A549 (cell line): ENCODE results near the gene BTG4. TPM values are rescaled to one million over a fixed set of nuclear protein-coding genes. Genes with fewer than 3 reads are reported as not detected.

Experiments
- ATAC-seq, 2 experiments: fragments of 200-7000 bp in 1 of 2; fragments of >200 bp in 1 of 2; cut with Nextera tagmentation in 1 of 2; cut with Tn5 transposase in 1 of 2; 3 replicates each; pipeline versions ENCODE4 v1.8.0 to v1.9.1; 2018 to 2020; ENCODE audit warnings: mild to moderate bottlenecking in 1 of 2, moderate library complexity in 1 of 2
- CTCF ChIA-PET: fragments of 300-600 bp; sonication (Branson Sonifier 250); formaldehyde crosslinking; extraction: SDS; loops from one replicate; lab custom pipeline; 2021; ENCODE audit warnings: antibody characterized with exemption, inconsistent platforms; lab: Yijun Ruan, JAX
- POLR2A ChIA-PET: fragments of 350-600 bp; formaldehyde crosslinking; extraction: SDS; loops from one replicate; lab custom pipeline; 2021; ENCODE audit warnings: antibody characterized with exemption, inconsistent platforms; lab: Yijun Ruan, JAX
- DNase-seq, 2 experiments: peaks; one replicate each; pipeline versions ENCODE4 v3.0.0 to v3.0.0-alpha.2; 2011 to 2016; ENCODE audit warnings: low read depth in 1 of 2, low spot score in 1 of 2
- FAIRE-seq: peaks from 2 replicates; lab custom pipeline; 2011; peaks lifted over from hg19 to GRCh38; lab: Jason Lieb, UNC
- H3K27ac ChIP-seq, 2 experiments: fragments of >200 bp; sonication (Bioruptor Twin); formaldehyde crosslinking; 3 replicates each; pipeline ENCODE4 v1.5.1; 2016 to 2017
- H3K4me1 ChIP-seq: fragments of >200 bp; sonication (Bioruptor Twin); formaldehyde crosslinking; 3 replicates; pipeline ENCODE4 v1.6.1; 2016
- H3K4me2 ChIP-seq: fragments of >200 bp; sonication (Bioruptor Twin); formaldehyde crosslinking; 3 replicates; pipeline ENCODE4 v1.6.1; 2016
- H3K4me3 ChIP-seq: fragments of >200 bp; sonication (Bioruptor Twin); formaldehyde crosslinking; 3 replicates; pipeline ENCODE4 v1.5.1; 2016
- H3K9me3 ChIP-seq: fragments of >200 bp; sonication (Bioruptor Twin); formaldehyde crosslinking; 3 replicates; pipeline ENCODE4 v1.6.1; 2016
- BCL3 ChIP-seq: fragments of >200 bp; sonication (Bioruptor Twin); formaldehyde crosslinking; IDR thresholded peaks from 3 replicates; pipeline ENCODE4 v1.6.1; 2016
- BHLHE40 ChIP-seq: IDR thresholded peaks from 2 replicates; pipeline ENCODE4 v1.6.1; 2012; ENCODE audit warnings: low read depth, low read length, inconsistent platforms
- CHD2 ChIP-seq: fragments of 150-350 bp; IDR thresholded peaks from 2 replicates; pipeline ENCODE4 v1.6.1; 2014; ENCODE audit warnings: low read length; ENCODE audit not compliant: partially characterized antibody
- CTCF ChIP-seq: fragments of >200 bp; sonication (Bioruptor Twin); formaldehyde crosslinking; IDR thresholded peaks from 3 replicates; pipeline ENCODE4 v1.5.1; 2016
- EHF ChIP-seq: fragments of 250-450 bp; sonication (Bioruptor Pico); IDR thresholded peaks from 2 replicates; pipeline ENCODE4 v1.5.0; 2020; ENCODE audit warnings: mild to moderate bottlenecking
- ELK1 ChIP-seq: fragments of 150-350 bp; IDR thresholded peaks from 2 replicates; pipeline ENCODE4 v1.6.1; 2014; ENCODE audit warnings: low read depth, mild to moderate bottlenecking, low read length
- EP300 ChIP-seq, 2 experiments: fragments of >200 bp; sonication (Bioruptor Twin); formaldehyde crosslinking; IDR thresholded peaks; 2 replicates in 1 of 2; 3 replicates in 1 of 2; pipeline ENCODE4 v1.6.1; 2016 to 2017
- FOSL2 ChIP-seq, 2 experiments: fragments of 450-650 bp in 1 of 2; fragments of >200 bp in 1 of 2; sonication (Bioruptor Twin) in 1 of 2; formaldehyde crosslinking; IDR thresholded peaks; 2 replicates each; pipeline versions ENCODE4 v1.5.0 to v1.6.1; 2016 to 2020; ENCODE audit warnings: mild to moderate bottlenecking in 1 of 2, moderate library complexity in 1 of 2
- FOXS1 ChIP-seq: fragments of 250-450 bp; sonication (Bioruptor Pico); IDR thresholded peaks from 2 replicates; pipeline ENCODE4 v1.5.0; 2020; ENCODE audit warnings: mild to moderate bottlenecking, moderate library complexity
- GATA3 ChIP-seq: IDR thresholded peaks from 2 replicates; pipeline ENCODE4 v1.6.1; 2012; ENCODE audit warnings: borderline replicate concordance
- HES2 ChIP-seq: fragments of >200 bp; sonication (Bioruptor Twin); formaldehyde crosslinking; IDR thresholded peaks from 2 replicates; pipeline ENCODE4 v1.6.1; 2016
- HEYL ChIP-seq: fragments of 250-450 bp; sonication (Bioruptor Pico); IDR thresholded peaks from 2 replicates; pipeline ENCODE4 v1.8.0; 2021; ENCODE audit warnings: mild to moderate bottlenecking, moderate library complexity
- HOXA7 ChIP-seq: fragments of 250-450 bp; sonication (Bioruptor Pico); IDR thresholded peaks from 2 replicates; pipeline ENCODE4 v1.5.0; 2020; ENCODE audit warnings: mild to moderate bottlenecking, moderate library complexity
- HOXB13 ChIP-seq: fragments of 250-450 bp; sonication (Bioruptor Pico); IDR thresholded peaks from 2 replicates; pipeline ENCODE4 v1.5.0; 2020; ENCODE audit warnings: low read depth, mild to moderate bottlenecking, moderate library complexity
- HOXB5 ChIP-seq: fragments of 250-450 bp; sonication (Bioruptor Pico); IDR thresholded peaks from 2 replicates; pipeline ENCODE4 v1.5.0; 2020; ENCODE audit warnings: mild to moderate bottlenecking, moderate library complexity
- JUNB ChIP-seq: fragments of >200 bp; sonication (Bioruptor Twin); formaldehyde crosslinking; IDR thresholded peaks from 2 replicates; pipeline ENCODE4 v1.6.1; 2016
- KDM1A ChIP-seq: fragments of 200-600 bp; sonication (generic); IDR thresholded peaks from 2 replicates; pipeline ENCODE4 v1.6.1; 2016; ENCODE audit warnings: low read depth, mild to moderate bottlenecking
- KDM5A ChIP-seq: fragments of 200-600 bp; sonication (generic); IDR thresholded peaks from 2 replicates; pipeline ENCODE4 v1.6.1; 2016; ENCODE audit warnings: antibody characterized with exemption, mild to moderate bottlenecking
- MAX ChIP-seq: IDR thresholded peaks from 2 replicates; pipeline ENCODE4 v1.6.1; 2012
- MAZ ChIP-seq: fragments of 150-350 bp; IDR thresholded peaks from 2 replicates; pipeline ENCODE4 v1.6.1; 2014; ENCODE audit warnings: antibody characterized with exemption, low read depth, low read length, borderline replicate concordance
- NFE2L2 ChIP-seq: fragments of 150-350 bp; conservative IDR thresholded peaks from 2 replicates; pipeline ENCODE4 v1.6.1; 2014; ENCODE audit warnings: low read length
- PBX3 ChIP-seq: IDR thresholded peaks from 2 replicates; pipeline ENCODE4 v1.6.1; 2012
- POLR2A ChIP-seq: IDR thresholded peaks from 2 replicates; pipeline ENCODE4 v1.6.1; 2012; ENCODE audit warnings: mild to moderate bottlenecking, low read length
- POLR2AphosphoS2 ChIP-seq: conservative IDR thresholded peaks from 2 replicates; pipeline ENCODE4 v1.6.1; 2012; ENCODE audit warnings: low read length, improper control_type of control experiment, inconsistent platforms
- RAD21 ChIP-seq, 2 experiments: fragments of >200 bp in 1 of 2; sonication (Bioruptor Twin) in 1 of 2; formaldehyde crosslinking in 1 of 2; IDR thresholded peaks in 1 of 2; conservative IDR thresholded peaks in 1 of 2; 2 replicates in 1 of 2; 3 replicates in 1 of 2; pipeline ENCODE4 v1.6.1; 2012 to 2018; ENCODE audit warnings: inconsistent platforms in 1 of 2
- RCOR1 ChIP-seq: fragments of 150-350 bp; IDR thresholded peaks from 2 replicates; pipeline ENCODE4 v1.6.1; 2014; ENCODE audit warnings: antibody characterized with exemption, low read length, low read depth
- RFX5 ChIP-seq: fragments of 450-650 bp; IDR thresholded peaks from 2 replicates; pipeline ENCODE4 v1.7.1; 2014; ENCODE audit warnings: antibody characterized with exemption, mild to moderate bottlenecking, moderate library complexity
- TP53 ChIP-seq: fragments of 250-450 bp; sonication (Bioruptor Pico); IDR thresholded peaks from 2 replicates; pipeline ENCODE4 v1.5.0; 2021; ENCODE audit warnings: mild to moderate bottlenecking, moderate library complexity
- ZC3H11A ChIP-seq: fragments of 450-650 bp; IDR thresholded peaks from 2 replicates; pipeline ENCODE4 v1.6.1; 2014; ENCODE audit warnings: antibody characterized with exemption, mild to moderate bottlenecking
- ZNF302 ChIP-seq: fragments of 250-450 bp; sonication (Bioruptor Pico); IDR thresholded peaks from 2 replicates; pipeline ENCODE4 v1.9.0; 2021; ENCODE audit warnings: inconsistent platforms, mild to moderate bottlenecking, moderate library complexity
- whole genome bisulfite sequencing: methylation state at CpG from one replicate; pipeline ENCODE4 v1.1.6; 2017; ENCODE audit errors: missing lambda C conversion rate; 5-methylcytosine and 5-hydroxymethylcytosine counted together
- polyA plus RNA-seq, 4 experiments: library from polyadenylated mRNA; depleted of rRNA in 3 of 4; stranded (reverse); fragments of >200 nt; fragmentation: RNase III in 1 of 4; extraction: RNeasy Plus Mini Kit Qiagen cat#74134 plus additional on column Dnase treatment in 1 of 4; gene quantifications; 2 replicates in 3 of 4; 3 replicates in 1 of 4; pipeline ENCODE4 v1.2.3, GENCODE V29; 2011 to 2017

The BTG4 gene
- polyA plus RNA-seq, 2 of the 4 experiments (the other 2 are of a cell fraction) = 0.23 to 0.36 TPM

GRCh38 chr11:111474432-111474831, 37.8 kb downstream of the BTG4 start:
- H3K9me3 ChIP-seq = no peaks in the 10 kb centered on the region; the same call in 2 of the 3 replicates
- FAIRE-seq (no peak), ATAC-seq (no peak), DNase-seq (no peak)
- no peaks in the 10 kb centered on the region for H3K4me1 ChIP-seq
- ChIA-PET POLR2A (no interaction called here), CTCF (no interaction called here)
- H3K4me2 ChIP-seq = no peak overlapping the region
- H3K27ac ChIP-seq = no peak overlapping the region
- H3K4me3 ChIP-seq = no peak overlapping the region
- TF ChIP-seq BHLHE40 (no peak), HEYL (CRISPR knock-in tag) (no peak), RAD21 (conservative IDR thresholded peaks at IDR 0.05 in 1 of 2, IDR thresholded peaks at IDR 0.05 in 1 of 2) (no peak), RCOR1 (no peak), BCL3 (no peak), MAZ (no peak), HOXB13 (CRISPR knock-in tag) (no peak), POLR2A (no peak), GATA3 (no peak), KDM1A (no peak), FOXS1 (CRISPR knock-in tag) (no peak), PBX3 (no peak), JUNB (no peak)

GRCh38 chr11:111472228-111472627, 40.0 kb downstream of the BTG4 start:
- H3K4me1 ChIP-seq = no peaks in the 10 kb centered on the region
- ChIA-PET CTCF (no interaction called here), POLR2A (no interaction called here)
- FAIRE-seq (no peak), DNase-seq (no peak), ATAC-seq (no peak)
- no peaks in the 10 kb centered on the region; the same call in 2 of the 3 replicates for H3K9me3 ChIP-seq
- 15% methylated on average over 1 of the region's 1 CpG for WGBS
- no peak overlapping the region for H3K4me2 ChIP-seq
- H3K27ac ChIP-seq = no peak overlapping the region
- H3K4me3 ChIP-seq = no peak overlapping the region
- no peak for TF ChIP-seq RAD21 (conservative IDR thresholded peaks at IDR 0.05 in 1 of 2, IDR thresholded peaks at IDR 0.05 in 1 of 2)
- TF ChIP-seq KDM5A = no peak
- no peak for TF ChIP-seq TP53 (CRISPR knock-in tag)
- no peak for TF ChIP-seq MAX
- no peak for TF ChIP-seq EHF
- no peak for TF ChIP-seq HES2
- TF ChIP-seq FOSL2 (IDR thresholded peaks at IDR 0.05) = no peak
- TF ChIP-seq FOSL2 (CRISPR knock-in tag; IDR thresholded peaks at IDR 0.05) = no peak
- no peak for TF ChIP-seq CTCF
- no peak for TF ChIP-seq ELK1
- no peak for TF ChIP-seq RFX5
- TF ChIP-seq EP300 (IDR thresholded peaks at IDR 0.05) = no peak
- no peak for TF ChIP-seq ZNF302 (CRISPR knock-in tag)
- TF ChIP-seq HOXA7 (CRISPR knock-in tag) = no peak
- TF ChIP-seq POLR2AphosphoS2 = no peak
- no peak for TF ChIP-seq FOXS1 (CRISPR knock-in tag)
- TF ChIP-seq GATA3 = no peak
- TF ChIP-seq CHD2 = no peak
- no peak for TF ChIP-seq ZC3H11A
- no peak for TF ChIP-seq NFE2L2
- no peak for TF ChIP-seq HOXB5
